GM12873 (cell line): ENCODE results near the gene VIPR2.

Experiments used
- TF ChIP-seq, protein P1 (sequence below): IDR thresholded peaks from 2 replicates; pipeline ENCODE4 v1.5.1; 2012; ENCODE audit warnings: low read depth, mild to moderate bottlenecking, moderate library complexity, low read length, control low read depth; ENCODE audit not compliant: insufficient read depth; ENCODE audit errors: missing control alignments

The VIPR2 gene

GRCh38 chr7:159045839-159046238, 98.8 kb downstream of the VIPR2 start:
- TF ChIP-seq, protein P1, sequence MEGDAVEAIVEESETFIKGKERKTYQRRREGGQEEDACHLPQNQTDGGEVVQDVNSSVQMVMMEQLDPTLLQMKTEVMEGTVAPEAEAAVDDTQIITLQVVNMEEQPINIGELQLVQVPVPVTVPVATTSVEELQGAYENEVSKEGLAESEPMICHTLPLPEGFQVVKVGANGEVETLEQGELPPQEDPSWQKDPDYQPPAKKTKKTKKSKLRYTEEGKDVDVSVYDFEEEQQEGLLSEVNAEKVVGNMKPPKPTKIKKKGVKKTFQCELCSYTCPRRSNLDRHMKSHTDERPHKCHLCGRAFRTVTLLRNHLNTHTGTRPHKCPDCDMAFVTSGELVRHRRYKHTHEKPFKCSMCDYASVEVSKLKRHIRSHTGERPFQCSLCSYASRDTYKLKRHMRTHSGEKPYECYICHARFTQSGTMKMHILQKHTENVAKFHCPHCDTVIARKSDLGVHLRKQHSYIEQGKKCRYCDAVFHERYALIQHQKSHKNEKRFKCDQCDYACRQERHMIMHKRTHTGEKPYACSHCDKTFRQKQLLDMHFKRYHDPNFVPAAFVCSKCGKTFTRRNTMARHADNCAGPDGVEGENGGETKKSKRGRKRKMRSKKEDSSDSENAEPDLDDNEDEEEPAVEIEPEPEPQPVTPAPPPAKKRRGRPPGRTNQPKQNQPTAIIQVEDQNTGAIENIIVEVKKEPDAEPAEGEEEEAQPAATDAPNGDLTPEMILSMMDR: no peak

GRCh38 chr7:159042581-159043101, 102.0 kb downstream of the VIPR2 start:
- TF ChIP-seq, protein P1: no peak

DNA sequence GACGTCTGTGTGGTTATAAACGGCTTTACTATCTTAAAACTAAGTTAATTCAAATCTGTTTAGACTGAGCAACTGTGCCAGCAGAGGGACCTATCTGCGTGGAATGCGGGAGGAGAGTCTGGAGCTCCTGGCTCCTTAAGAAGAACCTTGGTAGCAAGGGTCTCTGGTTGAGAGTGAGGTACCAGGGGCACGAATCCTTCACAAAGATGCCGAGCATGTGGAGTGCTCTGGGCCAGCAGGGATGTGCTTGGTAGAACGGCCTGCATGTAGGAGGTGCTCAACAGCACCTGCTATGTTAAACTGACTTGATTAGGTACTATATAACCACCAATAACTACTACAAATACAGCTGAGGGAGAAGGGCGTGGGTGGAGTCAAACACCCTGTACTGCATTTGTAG, 102.6 kb downstream of the VIPR2 start:
- TF ChIP-seq, protein P1: no peak

DNA sequence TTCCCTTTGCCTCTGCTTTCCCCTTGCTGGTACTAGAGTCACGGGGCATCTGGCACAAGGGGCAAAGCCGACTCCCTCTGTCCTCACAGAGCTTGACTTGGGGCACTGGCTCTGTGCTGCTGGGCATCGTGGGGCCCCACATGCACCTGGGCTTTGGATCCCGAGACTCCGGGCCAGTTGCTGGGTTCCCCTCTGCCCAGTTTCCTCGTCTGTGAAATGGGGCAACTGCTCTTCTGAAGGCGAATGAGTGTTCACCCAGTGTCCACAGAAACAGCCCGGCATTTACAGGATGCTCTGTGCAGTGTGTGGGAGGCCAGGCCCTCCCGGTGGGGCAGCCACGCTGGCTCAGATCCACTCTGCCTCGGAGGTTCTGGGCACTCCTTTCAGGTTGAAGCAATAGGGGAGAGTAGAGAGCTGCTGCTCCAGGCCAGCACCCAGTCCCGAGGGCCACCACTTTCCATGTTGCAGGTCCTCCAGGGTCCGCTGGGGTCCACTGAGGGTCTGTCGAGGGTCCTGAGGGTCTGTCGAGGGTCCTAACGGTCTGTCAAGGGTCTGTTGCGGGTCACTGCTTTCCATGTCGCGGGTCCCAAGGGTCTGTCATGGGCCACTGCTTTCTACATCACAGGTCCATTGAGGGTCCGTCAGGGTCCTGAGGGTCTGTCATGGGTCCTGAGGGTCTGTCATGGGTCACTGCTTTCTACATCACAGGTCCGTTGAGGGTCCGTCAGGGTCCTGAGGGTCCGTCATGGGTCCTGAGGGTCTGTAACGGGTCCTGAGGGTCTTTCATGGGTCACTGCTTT, 103.6 kb downstream of the VIPR2 start:
- TF ChIP-seq, protein P1: no peak

DNA sequence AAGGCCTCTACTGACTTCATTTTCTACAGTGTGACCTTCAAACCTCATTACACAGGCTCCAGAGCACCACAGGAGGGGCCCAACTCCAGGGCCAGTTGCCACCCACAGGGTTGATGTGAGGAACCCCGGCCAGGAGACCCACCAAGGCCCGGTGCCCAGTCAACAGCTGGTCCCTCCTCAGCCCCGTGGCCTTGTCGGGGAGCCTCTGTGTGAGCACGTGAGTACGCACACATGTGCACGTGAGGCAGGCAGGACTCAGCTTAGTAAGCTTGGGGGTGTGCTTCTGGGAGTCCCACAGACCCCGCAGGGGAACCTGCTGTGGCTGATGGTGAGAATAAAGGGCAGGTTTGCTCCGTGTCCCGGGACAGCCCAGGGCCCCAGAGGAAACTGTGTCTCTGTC, 104.5 kb downstream of the VIPR2 start:
- TF ChIP-seq, protein P1: no peak

DNA sequence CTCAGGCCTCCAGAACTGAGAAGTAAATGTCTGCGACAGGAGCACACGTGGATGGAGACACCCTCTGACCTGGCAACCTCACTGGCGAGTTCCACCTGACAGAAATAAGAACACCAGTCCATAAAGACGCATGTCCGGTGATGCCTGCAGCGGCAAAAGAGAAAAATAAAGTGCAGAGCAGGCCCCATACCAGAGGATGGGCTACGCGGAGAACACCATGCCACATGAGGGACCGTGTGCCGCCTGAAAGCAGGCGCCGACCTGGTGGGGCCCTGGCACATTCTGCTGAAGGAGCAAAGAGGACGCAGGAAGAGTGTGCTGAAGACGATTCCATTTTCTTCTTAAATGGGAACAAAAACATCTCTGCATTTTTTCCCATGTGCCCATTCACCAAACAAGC, 105.0 kb downstream of the VIPR2 start:
- TF ChIP-seq, protein P1: no peak

DNA sequence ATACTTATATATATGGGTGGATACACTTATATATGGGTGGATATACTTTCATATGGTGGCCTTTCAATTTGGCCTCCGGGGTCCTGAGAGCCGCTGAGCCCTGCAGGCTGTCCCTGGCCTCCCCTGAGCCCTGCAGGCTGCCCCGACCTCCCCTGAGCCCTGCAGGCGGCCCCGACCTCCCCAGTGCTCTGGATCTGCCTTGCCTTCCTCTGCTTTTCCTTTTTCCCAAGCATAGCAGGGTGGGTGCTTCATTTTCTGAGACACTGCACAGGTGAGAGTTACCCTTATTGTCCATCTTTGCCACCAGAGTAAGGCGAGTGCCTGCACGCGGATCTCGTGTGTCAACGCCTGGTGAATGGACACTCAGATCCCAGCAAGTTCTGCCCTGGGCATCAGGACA, 106.6 kb downstream of the VIPR2 start:
- TF ChIP-seq, protein P1: no peak
